ENCODE results near the gene SHBG. TPM values are rescaled to one million over a fixed set of nuclear protein-coding genes. Genes with fewer than 3 reads are reported as not detected.

SHBG gene
- total RNA-seq, 4 donors from 2014 or later = not detected

- 72 to 75% methylated on average over 5 to 7 of the region's 9 CpGs for WGBS, 2 donors
- no peaks in the 10 kb centered on the region for H3K9me3 ChIP-seq
- H3K27ac ChIP-seq = no peak overlapping the region
- intact Hi-C loops (cut with DNase I) = no loop called here
- no peak for DNase-seq
- H3K4me3 ChIP-seq = no peak overlapping the region
- H3K4me1 ChIP-seq = peaks cover 8 to 16% (median 14%) of the 10 kb centered on the region in 3 donors
- TF ChIP-seq POLR2A (IDR thresholded peaks at IDR 0.05) (no peak), CTCF (IDR thresholded peaks at IDR 0.05) (no peak)
- no peaks in the 10 kb centered on the region for H3K36me3 ChIP-seq
- peaks cover 0 to 37% (median 4%) of the 10 kb centered on the region in 4 donors for H3K27me3 ChIP-seq
Measured at GRCh38 chr17:7646457-7646856, 16.5 kb downstream of the SHBG start.

- Histone ChIP-seq H3K27ac (no peak overlapping the region), H3K27me3 (peaks cover 3 to 42% (median 10%) of the 10 kb centered on the region in 4 donors), H3K36me3 (no peaks in the 10 kb centered on the region), H3K4me3 (no peak overlapping the region), H3K4me1 (peaks cover 12 to 22% (median 17%) of the 10 kb centered on the region in 3 donors), H3K9me3 (no peaks in the 10 kb centered on the region)
- 56 to 75% methylated on average over 4 of the region's 4 CpGs for WGBS, 2 donors
- TF ChIP-seq CTCF (IDR thresholded peaks at IDR 0.05) (no peak), POLR2A (IDR thresholded peaks at IDR 0.05) (no peak)
- DNase-seq = no peak
- intact Hi-C loops (cut with DNase I) = no loop called here
Measured at GRCh38 chr17:7647018-7647417, 17.1 kb downstream of the SHBG start.

GRCh38 chr17:7650509-7651096 lies 20.7 kb downstream of the SHBG start, which contains the start of gene ATP1B2:
Gene ATP1B2 (plus strand): TSS chr17:7650926. CDS start chr17:7651519, 593 bp downstream.
- DNase-seq = no peak
- peaks cover 3 to 54% (median 10%) of the 10 kb centered on the region in 4 donors for H3K27me3 ChIP-seq
- H3K4me3 ChIP-seq = peak within 1 kb of the TSS; percentile 33 to 73 (median 56)

GRCh38 chr17:7651097-7651664 lies 21.2 kb downstream of the SHBG start:
- H3K27ac ChIP-seq = peak overlapping the region in 3 of 4 donors; percentile 4 to 79 (median 73)
- no peak for DNase-seq
- H3K4me3 ChIP-seq = peak overlapping the region; percentile 33 to 73 (median 56)
- H3K36me3 ChIP-seq = no peaks in the 10 kb centered on the region
- no peaks in the 10 kb centered on the region for H3K9me3 ChIP-seq
- H3K27me3 ChIP-seq = peaks cover 3 to 54% (median 10%) of the 10 kb centered on the region in 4 donors
- 1 to 3% methylated on average over 13 to 27 of the region's 45 CpGs for WGBS, 2 donors
- peaks cover 12 to 23% (median 17%) of the 10 kb centered on the region in 3 donors for H3K4me1 ChIP-seq
- intact Hi-C loops (cut with DNase I) = no loop called here
- TF ChIP-seq POLR2A (IDR thresholded peaks at IDR 0.05) (no peak), CTCF (IDR thresholded peaks at IDR 0.05) (no peak)

More at GRCh38 chr17:7650509-7651096, 20.7 kb downstream of the SHBG start, which contains the start of gene ATP1B2:
- H3K36me3 ChIP-seq = no peaks in the 10 kb centered on the region
- peak within 1 kb of the TSS in 3 of 4 donors; percentile 4 to 79 (median 73) for H3K27ac ChIP-seq
- H3K9me3 ChIP-seq = no peaks in the 10 kb centered on the region
- TF ChIP-seq POLR2A (IDR thresholded peaks at IDR 0.05) = no peak
- no peak for TF ChIP-seq CTCF (IDR thresholded peaks at IDR 0.05)
- 1 to 3% methylated on average over 9 to 14 of the region's 34 CpGs for WGBS, 2 donors
- intact Hi-C loops (cut with DNase I) = no loop called here
- peaks cover 12 to 23% (median 17%) of the 10 kb centered on the region in 3 donors for H3K4me1 ChIP-seq

All from esophagus squamous epithelium (tissue), 5 donors.